ENCODE results near the gene PKDREJ.

DNA sequence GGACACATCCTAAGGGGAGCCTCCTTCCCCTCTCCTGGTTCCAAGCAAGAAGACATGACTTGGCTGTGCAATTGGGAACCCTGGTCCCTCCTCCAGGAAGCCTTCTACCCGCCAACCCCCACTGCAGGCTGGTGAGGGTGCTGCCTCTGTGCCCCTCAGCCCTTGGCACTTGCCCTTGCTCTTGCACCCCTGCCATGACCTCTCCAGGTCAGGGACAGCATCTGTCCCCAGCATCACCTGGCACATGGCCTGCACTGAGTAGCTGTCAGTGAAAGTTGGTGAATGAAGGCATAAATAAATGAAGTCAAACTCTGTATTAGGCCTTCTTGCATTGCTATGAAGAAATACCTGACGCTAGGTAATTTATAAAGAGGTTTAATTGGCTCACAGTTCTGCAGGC is 31.6 kb upstream of the PKDREJ start:
- TF ChIP-seq, protein P1, sequence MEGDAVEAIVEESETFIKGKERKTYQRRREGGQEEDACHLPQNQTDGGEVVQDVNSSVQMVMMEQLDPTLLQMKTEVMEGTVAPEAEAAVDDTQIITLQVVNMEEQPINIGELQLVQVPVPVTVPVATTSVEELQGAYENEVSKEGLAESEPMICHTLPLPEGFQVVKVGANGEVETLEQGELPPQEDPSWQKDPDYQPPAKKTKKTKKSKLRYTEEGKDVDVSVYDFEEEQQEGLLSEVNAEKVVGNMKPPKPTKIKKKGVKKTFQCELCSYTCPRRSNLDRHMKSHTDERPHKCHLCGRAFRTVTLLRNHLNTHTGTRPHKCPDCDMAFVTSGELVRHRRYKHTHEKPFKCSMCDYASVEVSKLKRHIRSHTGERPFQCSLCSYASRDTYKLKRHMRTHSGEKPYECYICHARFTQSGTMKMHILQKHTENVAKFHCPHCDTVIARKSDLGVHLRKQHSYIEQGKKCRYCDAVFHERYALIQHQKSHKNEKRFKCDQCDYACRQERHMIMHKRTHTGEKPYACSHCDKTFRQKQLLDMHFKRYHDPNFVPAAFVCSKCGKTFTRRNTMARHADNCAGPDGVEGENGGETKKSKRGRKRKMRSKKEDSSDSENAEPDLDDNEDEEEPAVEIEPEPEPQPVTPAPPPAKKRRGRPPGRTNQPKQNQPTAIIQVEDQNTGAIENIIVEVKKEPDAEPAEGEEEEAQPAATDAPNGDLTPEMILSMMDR (IDR thresholded peaks at IDR 0.05) = no peak
- no peak for TF ChIP-seq POLR2A (IDR thresholded peaks at IDR 0.05)
- no peak for TF ChIP-seq EP300 (IDR thresholded peaks at IDR 0.05; ENCODE audit: low read depth)
